Neural cell (in vitro differentiated cells): Measurements from ENCODE around the gene BORCS5.

Experiments
- EP300 ChIP-seq: fragments of 450-650 bp; conservative IDR thresholded peaks from 2 replicates; pipeline ENCODE4 v1.6.1; 2014; ENCODE audit warnings: antibody characterized with exemption, mild to moderate bottlenecking, moderate library complexity; ENCODE audit not compliant: poor library complexity, severe bottlenecking
- EZH2 ChIP-seq: fragments of 200-600, 300-800 bp; shearing (Covaris generic), sonication (generic); IDR thresholded peaks from 2 replicates; pipeline ENCODE4 v1.6.1; 2014; ENCODE audit warnings: antibody characterized with exemption, low read length, borderline replicate concordance, mild to moderate bottlenecking; ENCODE audit not compliant: insufficient read depth, poor library complexity, severe bottlenecking
- MXI1 ChIP-seq: fragments of 450-650 bp; conservative IDR thresholded peaks from 2 replicates; pipeline ENCODE4 v1.6.1; 2014; ENCODE audit warnings: antibody characterized with exemption, mild to moderate bottlenecking; ENCODE audit not compliant: poor library complexity, severe bottlenecking
- POLR2AphosphoS5 ChIP-seq: IDR thresholded peaks from 2 replicates; pipeline ENCODE4 v1.6.1; 2012
- TAF1 ChIP-seq: IDR thresholded peaks from 2 replicates; pipeline ENCODE4 v1.6.1; 2012; ENCODE audit warnings: low read depth
- TF ChIP-seq, protein P1 (sequence below): fragments of 450-650 bp; IDR thresholded peaks from 2 replicates; pipeline ENCODE4 v1.5.1; 2014; ENCODE audit warnings: antibody characterized with exemption, mild to moderate bottlenecking, moderate library complexity; ENCODE audit not compliant: poor library complexity, severe bottlenecking
- TF ChIP-seq, protein P2 (sequence below): IDR thresholded peaks from 2 replicates; pipeline ENCODE4 v1.6.1; 2012; ENCODE audit warnings: borderline replicate concordance

DNA sequence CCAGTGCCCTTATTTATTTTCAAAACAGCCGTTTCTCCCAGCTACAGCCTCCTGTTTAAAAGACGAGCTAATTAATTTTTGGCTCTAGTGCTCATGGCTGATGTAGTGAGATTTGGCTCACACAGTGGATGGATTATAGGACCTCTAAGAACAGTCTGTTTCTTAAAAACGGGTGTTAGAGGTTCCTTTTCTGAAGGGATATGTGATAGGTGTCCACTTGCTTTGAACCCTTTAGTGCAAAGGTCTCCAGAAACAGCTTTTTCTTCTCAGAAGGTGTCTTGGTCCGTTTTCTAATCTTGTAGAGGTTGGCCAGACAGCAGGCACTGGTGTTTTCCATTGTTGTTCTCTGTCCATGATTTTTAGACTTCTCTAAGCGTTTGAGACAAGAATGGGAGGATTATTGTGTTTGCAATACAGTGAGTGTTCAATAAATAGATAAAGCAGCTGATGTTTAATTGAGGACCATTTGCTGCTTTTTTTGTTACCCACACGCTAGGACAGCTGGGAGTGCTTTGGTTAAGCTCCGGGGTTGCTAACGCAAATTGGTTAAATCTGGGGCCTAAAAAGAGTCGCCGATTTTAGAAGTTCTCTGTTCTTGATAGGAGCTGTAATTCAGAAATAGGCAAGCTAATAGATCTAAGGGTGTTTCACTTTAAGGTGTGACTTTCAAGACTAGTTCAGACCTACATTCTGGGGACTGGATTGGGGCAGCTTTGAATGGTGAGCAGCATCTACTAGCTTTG lies 1.0 kb downstream of the BORCS5 start:
- TF ChIP-seq, protein P1, sequence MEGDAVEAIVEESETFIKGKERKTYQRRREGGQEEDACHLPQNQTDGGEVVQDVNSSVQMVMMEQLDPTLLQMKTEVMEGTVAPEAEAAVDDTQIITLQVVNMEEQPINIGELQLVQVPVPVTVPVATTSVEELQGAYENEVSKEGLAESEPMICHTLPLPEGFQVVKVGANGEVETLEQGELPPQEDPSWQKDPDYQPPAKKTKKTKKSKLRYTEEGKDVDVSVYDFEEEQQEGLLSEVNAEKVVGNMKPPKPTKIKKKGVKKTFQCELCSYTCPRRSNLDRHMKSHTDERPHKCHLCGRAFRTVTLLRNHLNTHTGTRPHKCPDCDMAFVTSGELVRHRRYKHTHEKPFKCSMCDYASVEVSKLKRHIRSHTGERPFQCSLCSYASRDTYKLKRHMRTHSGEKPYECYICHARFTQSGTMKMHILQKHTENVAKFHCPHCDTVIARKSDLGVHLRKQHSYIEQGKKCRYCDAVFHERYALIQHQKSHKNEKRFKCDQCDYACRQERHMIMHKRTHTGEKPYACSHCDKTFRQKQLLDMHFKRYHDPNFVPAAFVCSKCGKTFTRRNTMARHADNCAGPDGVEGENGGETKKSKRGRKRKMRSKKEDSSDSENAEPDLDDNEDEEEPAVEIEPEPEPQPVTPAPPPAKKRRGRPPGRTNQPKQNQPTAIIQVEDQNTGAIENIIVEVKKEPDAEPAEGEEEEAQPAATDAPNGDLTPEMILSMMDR = no peak
- TF ChIP-seq EZH2 (no peak), TAF1 (no peak), EP300 (no peak), POLR2AphosphoS5 (no peak), MXI1 (no peak)
- TF ChIP-seq, protein P2, sequence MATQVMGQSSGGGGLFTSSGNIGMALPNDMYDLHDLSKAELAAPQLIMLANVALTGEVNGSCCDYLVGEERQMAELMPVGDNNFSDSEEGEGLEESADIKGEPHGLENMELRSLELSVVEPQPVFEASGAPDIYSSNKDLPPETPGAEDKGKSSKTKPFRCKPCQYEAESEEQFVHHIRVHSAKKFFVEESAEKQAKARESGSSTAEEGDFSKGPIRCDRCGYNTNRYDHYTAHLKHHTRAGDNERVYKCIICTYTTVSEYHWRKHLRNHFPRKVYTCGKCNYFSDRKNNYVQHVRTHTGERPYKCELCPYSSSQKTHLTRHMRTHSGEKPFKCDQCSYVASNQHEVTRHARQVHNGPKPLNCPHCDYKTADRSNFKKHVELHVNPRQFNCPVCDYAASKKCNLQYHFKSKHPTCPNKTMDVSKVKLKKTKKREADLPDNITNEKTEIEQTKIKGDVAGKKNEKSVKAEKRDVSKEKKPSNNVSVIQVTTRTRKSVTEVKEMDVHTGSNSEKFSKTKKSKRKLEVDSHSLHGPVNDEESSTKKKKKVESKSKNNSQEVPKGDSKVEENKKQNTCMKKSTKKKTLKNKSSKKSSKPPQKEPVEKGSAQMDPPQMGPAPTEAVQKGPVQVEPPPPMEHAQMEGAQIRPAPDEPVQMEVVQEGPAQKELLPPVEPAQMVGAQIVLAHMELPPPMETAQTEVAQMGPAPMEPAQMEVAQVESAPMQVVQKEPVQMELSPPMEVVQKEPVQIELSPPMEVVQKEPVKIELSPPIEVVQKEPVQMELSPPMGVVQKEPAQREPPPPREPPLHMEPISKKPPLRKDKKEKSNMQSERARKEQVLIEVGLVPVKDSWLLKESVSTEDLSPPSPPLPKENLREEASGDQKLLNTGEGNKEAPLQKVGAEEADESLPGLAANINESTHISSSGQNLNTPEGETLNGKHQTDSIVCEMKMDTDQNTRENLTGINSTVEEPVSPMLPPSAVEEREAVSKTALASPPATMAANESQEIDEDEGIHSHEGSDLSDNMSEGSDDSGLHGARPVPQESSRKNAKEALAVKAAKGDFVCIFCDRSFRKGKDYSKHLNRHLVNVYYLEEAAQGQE = no peak
